Measurements from ENCODE around the gene TMEM129.

Gene TMEM129

GRCh38 chr4:1717129-1718094 lies 3.7 kb downstream of the TMEM129 start:
- H3K27me3 ChIP-seq (ENCODE audit: low read depth, low read length) = no peaks in the 10 kb centered on the region
- H3K4me3 ChIP-seq (ENCODE audit: low read depth in 1 of 2, low read length in 2 of 2) = no peak overlapping the region
- H3K27ac ChIP-seq (ENCODE audit: low read length) = no peak overlapping the region
- peaks cover 5 to 41% of the 10 kb centered on the region in 2 donors for H3K4me1 ChIP-seq (ENCODE audit: control insufficient read depth in 1 of 2, insufficient read depth in 2 of 2, low read length in 2 of 2)
- peaks cover 0 to 19% of the 10 kb centered on the region in 2 donors for H3K36me3 ChIP-seq (ENCODE audit: control insufficient read depth in 1 of 2, insufficient read depth in 2 of 2, low read length in 2 of 2)
- no peaks in the 10 kb centered on the region for H3K9me3 ChIP-seq (ENCODE audit: control insufficient read depth in 1 of 2, low read length in 2 of 2)

- H3K4me1 ChIP-seq (ENCODE audit: control insufficient read depth in 1 of 2, insufficient read depth in 2 of 2, low read length in 2 of 2) = peaks cover 5 to 33% of the 10 kb centered on the region in 2 donors
- no peak overlapping the region for H3K4me3 ChIP-seq (ENCODE audit: low read depth in 1 of 2, low read length in 2 of 2)
- H3K9me3 ChIP-seq (ENCODE audit: control insufficient read depth in 1 of 2, low read length in 2 of 2) = no peaks in the 10 kb centered on the region
- peaks cover 0 to 19% of the 10 kb centered on the region in 2 donors for H3K36me3 ChIP-seq (ENCODE audit: control insufficient read depth in 1 of 2, insufficient read depth in 2 of 2, low read length in 2 of 2)
- no peaks in the 10 kb centered on the region for H3K27me3 ChIP-seq (ENCODE audit: low read depth, low read length)
- H3K27ac ChIP-seq (ENCODE audit: low read length) = no peak overlapping the region
Measured at GRCh38 chr4:1716065-1716945, 4.8 kb downstream of the TMEM129 start.

GRCh38 chr4:1715002-1715758 lies 5.9 kb downstream of the TMEM129 start:
- Histone ChIP-seq H3K27ac (ENCODE audit: low read length) (no peak overlapping the region), H3K4me3 (ENCODE audit: low read depth in 1 of 2, low read length in 2 of 2) (no peak overlapping the region), H3K27me3 (ENCODE audit: low read depth, low read length) (no peaks in the 10 kb centered on the region), H3K9me3 (ENCODE audit: control insufficient read depth in 1 of 2, low read length in 2 of 2) (no peaks in the 10 kb centered on the region), H3K4me1 (ENCODE audit: control insufficient read depth in 1 of 2, insufficient read depth in 2 of 2, low read length in 2 of 2) (peaks cover 9 to 42% of the 10 kb centered on the region in 2 donors), H3K36me3 (ENCODE audit: control insufficient read depth in 1 of 2, insufficient read depth in 2 of 2, low read length in 2 of 2) (peaks cover 0 to 19% of the 10 kb centered on the region in 2 donors)

GRCh38 chr4:1714303-1715001 lies 6.7 kb downstream of the TMEM129 start:
- no peaks in the 10 kb centered on the region for H3K9me3 ChIP-seq (ENCODE audit: control insufficient read depth in 1 of 2, low read length in 2 of 2)
- H3K27me3 ChIP-seq (ENCODE audit: low read depth, low read length) = no peaks in the 10 kb centered on the region
- no peak overlapping the region for H3K4me3 ChIP-seq (ENCODE audit: low read depth in 1 of 2, low read length in 2 of 2)
- peaks cover 0 to 19% of the 10 kb centered on the region in 2 donors for H3K36me3 ChIP-seq (ENCODE audit: control insufficient read depth in 1 of 2, insufficient read depth in 2 of 2, low read length in 2 of 2)
- peaks cover 9 to 36% of the 10 kb centered on the region in 2 donors for H3K4me1 ChIP-seq (ENCODE audit: control insufficient read depth in 1 of 2, insufficient read depth in 2 of 2, low read length in 2 of 2)
- no peak overlapping the region for H3K27ac ChIP-seq (ENCODE audit: low read length)

- Histone ChIP-seq H3K27me3 (ENCODE audit: low read depth, low read length) (no peaks in the 10 kb centered on the region), H3K36me3 (ENCODE audit: control insufficient read depth in 1 of 2, insufficient read depth in 2 of 2, low read length in 2 of 2) (peaks cover 0 to 17% of the 10 kb centered on the region in 2 donors), H3K4me3 (ENCODE audit: low read depth in 1 of 2, low read length in 2 of 2) (peak overlapping the region; percentile 81 to 89), H3K27ac (ENCODE audit: low read length) (peak overlapping the region; percentile 72), H3K9me3 (ENCODE audit: control insufficient read depth in 1 of 2, low read length in 2 of 2) (no peaks in the 10 kb centered on the region), H3K4me1 (ENCODE audit: control insufficient read depth in 1 of 2, insufficient read depth in 2 of 2, low read length in 2 of 2) (peaks cover 9 to 25% of the 10 kb centered on the region in 2 donors)
Measured at GRCh38 chr4:1713003-1713851, 7.9 kb downstream of the TMEM129 start.

- Histone ChIP-seq H3K27me3 (ENCODE audit: low read depth, low read length) (no peaks in the 10 kb centered on the region), H3K4me1 (ENCODE audit: control insufficient read depth in 1 of 2, insufficient read depth in 2 of 2, low read length in 2 of 2) (peaks cover 9 to 23% of the 10 kb centered on the region in 2 donors), H3K4me3 (ENCODE audit: low read depth in 1 of 2, low read length in 2 of 2) (peak within 1 kb of the TSS; percentile 81 to 89), H3K27ac (ENCODE audit: low read length) (peak within 1 kb of the TSS; percentile 80), H3K36me3 (ENCODE audit: control insufficient read depth in 1 of 2, insufficient read depth in 2 of 2, low read length in 2 of 2) (peaks cover 0 to 8% of the 10 kb centered on the region in 2 donors), H3K9me3 (ENCODE audit: control insufficient read depth in 1 of 2, low read length in 2 of 2) (no peaks in the 10 kb centered on the region)
Measured at GRCh38 chr4:1712216-1713002, 8.7 kb downstream of the TMEM129 start, which contains the start of gene SLBP. TSS of gene SLBP (minus strand) at chr4:1712319. CDS start at chr4:1712188, 131 bp downstream.

- peaks cover 0 to 1% of the 10 kb centered on the region in 2 donors for H3K36me3 ChIP-seq (ENCODE audit: control insufficient read depth in 1 of 2, insufficient read depth in 2 of 2, low read length in 2 of 2)
- peaks cover 9 to 23% of the 10 kb centered on the region in 2 donors for H3K4me1 ChIP-seq (ENCODE audit: control insufficient read depth in 1 of 2, insufficient read depth in 2 of 2, low read length in 2 of 2)
- no peaks in the 10 kb centered on the region for H3K27me3 ChIP-seq (ENCODE audit: low read depth, low read length)
- H3K27ac ChIP-seq (ENCODE audit: low read length) = peak overlapping the region; percentile 80
- H3K4me3 ChIP-seq (ENCODE audit: low read depth in 1 of 2, low read length in 2 of 2) = peak overlapping the region; percentile 81 to 89
- H3K9me3 ChIP-seq (ENCODE audit: control insufficient read depth in 1 of 2, low read length in 2 of 2) = no peaks in the 10 kb centered on the region
Measured at GRCh38 chr4:1711571-1712215, 9.4 kb downstream of the TMEM129 start.

GRCh38 chr4:1711055-1711570 lies 10.0 kb downstream of the TMEM129 start:
- H3K36me3 ChIP-seq (ENCODE audit: control insufficient read depth in 1 of 2, insufficient read depth in 2 of 2, low read length in 2 of 2) = no peaks in the 10 kb centered on the region
- no peaks in the 10 kb centered on the region for H3K27me3 ChIP-seq (ENCODE audit: low read depth, low read length)
- H3K4me1 ChIP-seq (ENCODE audit: control insufficient read depth in 1 of 2, insufficient read depth in 2 of 2, low read length in 2 of 2) = peaks cover 9 to 23% of the 10 kb centered on the region in 2 donors
- no peaks in the 10 kb centered on the region for H3K9me3 ChIP-seq (ENCODE audit: control insufficient read depth in 1 of 2, low read length in 2 of 2)
- peak overlapping the region; percentile 81 to 89 for H3K4me3 ChIP-seq (ENCODE audit: low read depth in 1 of 2, low read length in 2 of 2)
- peak overlapping the region; percentile 80 for H3K27ac ChIP-seq (ENCODE audit: low read length)

GRCh38 chr4:1708581-1708980 lies 12.5 kb downstream of the TMEM129 start:
- Histone ChIP-seq H3K27ac (ENCODE audit: low read length) (no peak overlapping the region), H3K4me3 (ENCODE audit: low read depth in 1 of 2, low read length in 2 of 2) (no peak overlapping the region), H3K27me3 (ENCODE audit: low read depth, low read length) (no peaks in the 10 kb centered on the region), H3K36me3 (ENCODE audit: control insufficient read depth in 1 of 2, insufficient read depth in 2 of 2, low read length in 2 of 2) (peaks cover 0 to 7% of the 10 kb centered on the region in 2 donors), H3K9me3 (ENCODE audit: control insufficient read depth in 1 of 2, low read length in 2 of 2) (no peaks in the 10 kb centered on the region), H3K4me1 (ENCODE audit: control insufficient read depth in 1 of 2, insufficient read depth in 2 of 2, low read length in 2 of 2) (peaks cover 9 to 20% of the 10 kb centered on the region in 2 donors)

Measured in muscle layer of duodenum (tissue), 2 donors.